GM12865 (cell line): ENCODE data around the gene TCF12.
"Not testable (repeated sequence)": the region's sequence is repeated elsewhere in the genome, so short reads cannot be mapped to it uniquely, and the experiment has no call there.

ENCODE experiments used
- DNase-seq: peaks from one replicate; pipeline ENCODE4 v3.0.0; 2010; ENCODE audit warnings: low read depth
- H3K4me3 ChIP-seq: 2 replicates; pipeline ENCODE4 v1.5.1; 2011; ENCODE audit warnings: mild to moderate bottlenecking, low read depth, low read length, control low read depth
- TF ChIP-seq, protein P1 (sequence below): IDR thresholded peaks from 2 replicates; pipeline ENCODE4 v1.5.1; 2011; ENCODE audit warnings: low read length, control low read depth, low read depth, inconsistent platforms; ENCODE audit not compliant: insufficient read depth; ENCODE audit errors: missing control alignments

TCF12 gene

DNA sequence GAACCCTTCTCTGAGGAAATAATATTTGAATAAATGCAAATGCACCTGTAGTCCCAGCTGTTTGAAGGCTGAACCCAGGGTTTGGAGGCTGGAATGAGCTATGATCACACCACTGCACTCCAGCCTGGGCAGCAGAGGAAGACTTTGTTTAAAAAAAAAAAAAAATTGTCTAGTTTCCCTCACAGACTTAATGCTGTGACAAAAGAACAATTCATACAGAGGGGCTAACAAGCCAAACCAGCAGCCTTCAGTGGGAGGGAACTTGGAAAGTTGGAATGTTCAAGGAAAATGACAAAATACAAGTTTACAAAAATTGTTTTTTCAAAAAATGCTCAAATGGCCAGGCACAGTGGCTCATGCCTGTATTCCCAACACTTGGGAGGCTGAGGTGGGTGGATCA, 229.8 kb downstream of the TCF12 start:
- peak; percentile 10 for DNase-seq
- no peak overlapping the region for H3K4me3 ChIP-seq
- TF ChIP-seq, protein P1, sequence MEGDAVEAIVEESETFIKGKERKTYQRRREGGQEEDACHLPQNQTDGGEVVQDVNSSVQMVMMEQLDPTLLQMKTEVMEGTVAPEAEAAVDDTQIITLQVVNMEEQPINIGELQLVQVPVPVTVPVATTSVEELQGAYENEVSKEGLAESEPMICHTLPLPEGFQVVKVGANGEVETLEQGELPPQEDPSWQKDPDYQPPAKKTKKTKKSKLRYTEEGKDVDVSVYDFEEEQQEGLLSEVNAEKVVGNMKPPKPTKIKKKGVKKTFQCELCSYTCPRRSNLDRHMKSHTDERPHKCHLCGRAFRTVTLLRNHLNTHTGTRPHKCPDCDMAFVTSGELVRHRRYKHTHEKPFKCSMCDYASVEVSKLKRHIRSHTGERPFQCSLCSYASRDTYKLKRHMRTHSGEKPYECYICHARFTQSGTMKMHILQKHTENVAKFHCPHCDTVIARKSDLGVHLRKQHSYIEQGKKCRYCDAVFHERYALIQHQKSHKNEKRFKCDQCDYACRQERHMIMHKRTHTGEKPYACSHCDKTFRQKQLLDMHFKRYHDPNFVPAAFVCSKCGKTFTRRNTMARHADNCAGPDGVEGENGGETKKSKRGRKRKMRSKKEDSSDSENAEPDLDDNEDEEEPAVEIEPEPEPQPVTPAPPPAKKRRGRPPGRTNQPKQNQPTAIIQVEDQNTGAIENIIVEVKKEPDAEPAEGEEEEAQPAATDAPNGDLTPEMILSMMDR: no peak

DNA sequence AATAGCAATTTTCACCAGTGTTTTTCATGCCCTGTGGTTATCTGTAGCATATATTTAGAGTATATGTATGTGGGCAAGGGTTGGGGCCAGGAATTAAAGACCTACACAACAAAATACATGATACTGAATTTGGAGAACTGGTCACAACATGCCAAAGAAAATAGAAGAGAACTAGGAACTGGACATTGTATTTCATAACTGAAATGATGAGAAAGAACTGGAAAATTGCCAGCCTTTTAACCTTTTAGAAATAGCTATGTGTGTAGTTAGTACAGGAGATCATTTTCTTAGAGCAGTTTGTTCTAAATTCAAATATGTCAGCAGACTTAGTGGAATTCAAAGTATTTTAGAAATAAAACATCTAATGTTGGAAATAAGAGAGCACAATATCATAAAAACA, 230.8 kb downstream of the TCF12 start:
- TF ChIP-seq, protein P1: no peak
- DNase-seq: no peak
- H3K4me3 ChIP-seq: no peak overlapping the region

DNA sequence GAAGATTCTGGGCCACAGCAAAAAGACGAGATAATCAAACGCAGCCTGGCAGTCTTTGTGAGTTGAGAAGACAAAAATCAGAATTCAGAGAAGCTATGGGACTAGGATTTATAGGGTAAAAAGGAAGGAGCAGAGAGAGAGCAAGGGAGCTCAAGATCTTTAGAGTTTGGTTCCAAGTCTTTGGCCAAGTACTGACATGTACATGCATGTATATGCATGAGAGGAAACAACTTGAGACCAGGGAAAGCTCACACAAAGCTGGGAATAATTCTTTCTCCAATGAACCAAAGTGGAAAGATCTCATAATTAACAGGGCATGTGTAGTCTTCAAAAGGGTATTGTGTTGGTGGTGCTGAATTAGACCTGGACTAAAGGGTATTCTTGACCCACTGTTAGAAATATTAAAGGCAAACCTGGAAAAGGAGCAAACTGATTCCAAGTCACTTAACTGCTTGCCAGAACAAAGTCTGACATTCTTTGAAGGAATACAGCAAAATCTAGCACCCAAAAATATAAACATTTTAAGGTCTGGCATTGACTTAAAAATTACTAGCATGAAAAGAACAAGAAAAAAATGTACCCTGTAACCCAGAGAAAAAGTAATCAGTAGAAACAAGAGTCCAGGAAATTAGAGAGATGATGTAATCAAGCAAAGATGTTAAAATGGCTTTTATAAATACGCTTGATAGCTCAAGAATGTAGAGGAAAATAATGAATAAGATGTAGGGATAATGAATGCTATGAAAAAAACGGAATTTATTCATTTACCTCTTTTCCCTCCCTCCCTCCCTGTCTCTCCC, 231.8 kb downstream of the TCF12 start:
- TF ChIP-seq, protein P1: no peak
- no peak for DNase-seq
- H3K4me3 ChIP-seq: no peak overlapping the region

DNA sequence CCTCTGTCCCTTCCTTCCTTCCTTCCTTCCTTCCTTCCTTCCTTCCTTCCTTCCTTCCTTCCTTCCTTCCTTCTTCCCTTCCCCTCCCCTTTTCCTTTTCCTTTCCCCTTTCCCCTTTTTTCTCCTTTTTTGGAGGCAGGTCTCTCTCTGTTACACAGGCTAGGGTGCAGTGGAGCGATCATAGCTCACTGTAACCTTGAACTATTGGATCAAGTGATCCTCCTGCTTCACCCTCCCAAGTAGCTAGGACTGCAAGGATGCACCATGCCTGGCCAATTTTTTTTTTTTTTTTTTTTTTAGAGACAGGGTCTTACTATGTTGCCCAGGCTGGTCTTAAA, 232.4 kb downstream of the TCF12 start:
- H3K4me3 ChIP-seq, DNase-seq: not testable (repeated sequence)

DNA sequence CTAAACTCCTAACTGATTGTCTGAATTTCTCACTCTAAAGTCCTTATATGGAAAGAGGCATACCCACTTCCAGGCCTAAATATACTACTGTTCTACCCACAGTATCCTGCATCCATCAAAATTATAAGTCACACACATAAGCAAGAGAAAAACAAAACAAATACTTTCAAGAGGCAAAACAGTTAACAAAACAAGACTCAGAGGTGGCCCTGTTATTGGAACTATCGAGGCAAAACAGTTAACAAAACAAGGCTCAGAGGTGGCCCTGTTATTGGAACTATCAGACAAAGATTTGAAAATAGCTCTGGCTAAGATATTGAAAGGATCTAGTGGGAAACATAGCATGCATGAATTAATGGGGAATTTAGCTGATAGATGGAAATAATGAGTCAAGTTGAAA, 233.7 kb downstream of the TCF12 start:
- TF ChIP-seq, protein P1: no peak
- no peak overlapping the region for H3K4me3 ChIP-seq
- DNase-seq: no peak

DNA sequence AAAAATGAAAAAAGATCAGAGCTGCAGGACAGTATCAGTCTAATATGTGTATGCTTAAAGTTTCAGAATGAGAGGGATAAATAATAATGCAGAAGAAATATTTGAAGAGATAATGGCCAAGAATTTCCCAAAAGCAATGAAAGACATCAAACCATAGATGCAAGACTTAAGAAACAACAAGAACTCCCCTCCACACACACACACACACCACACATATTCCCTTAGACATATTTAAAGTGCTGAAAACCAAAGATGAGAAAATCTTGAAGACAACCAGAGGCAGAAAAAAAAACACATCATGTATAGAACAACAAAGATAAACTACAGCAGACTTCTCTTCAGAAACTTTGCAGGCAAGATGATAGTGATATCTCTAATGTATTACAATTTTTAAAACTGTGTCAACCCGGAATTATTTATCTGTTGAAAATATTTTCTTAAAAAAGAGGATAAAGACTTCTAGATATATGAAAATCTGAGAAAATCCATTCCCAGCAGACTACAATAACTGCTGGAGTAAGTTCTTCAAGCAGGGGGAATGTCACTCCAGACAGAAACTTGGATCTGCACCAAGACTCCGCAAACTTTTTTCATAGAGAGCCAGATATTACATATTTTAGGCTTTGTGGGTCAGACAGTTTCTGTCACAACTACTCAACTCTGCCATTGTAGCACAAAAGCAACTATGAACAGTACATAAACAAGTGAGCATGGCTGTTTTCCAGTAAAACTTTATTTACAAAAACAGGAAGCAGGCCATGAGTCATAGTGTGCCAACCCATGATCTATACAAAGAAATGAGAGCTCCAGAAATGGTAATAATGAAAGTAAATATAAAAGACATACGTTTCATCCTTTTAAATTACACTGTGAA, 234.5 kb downstream of the TCF12 start:
- DNase-seq: peak; percentile 72
- TF ChIP-seq, protein P1: no peak
- no peak overlapping the region for H3K4me3 ChIP-seq

DNA sequence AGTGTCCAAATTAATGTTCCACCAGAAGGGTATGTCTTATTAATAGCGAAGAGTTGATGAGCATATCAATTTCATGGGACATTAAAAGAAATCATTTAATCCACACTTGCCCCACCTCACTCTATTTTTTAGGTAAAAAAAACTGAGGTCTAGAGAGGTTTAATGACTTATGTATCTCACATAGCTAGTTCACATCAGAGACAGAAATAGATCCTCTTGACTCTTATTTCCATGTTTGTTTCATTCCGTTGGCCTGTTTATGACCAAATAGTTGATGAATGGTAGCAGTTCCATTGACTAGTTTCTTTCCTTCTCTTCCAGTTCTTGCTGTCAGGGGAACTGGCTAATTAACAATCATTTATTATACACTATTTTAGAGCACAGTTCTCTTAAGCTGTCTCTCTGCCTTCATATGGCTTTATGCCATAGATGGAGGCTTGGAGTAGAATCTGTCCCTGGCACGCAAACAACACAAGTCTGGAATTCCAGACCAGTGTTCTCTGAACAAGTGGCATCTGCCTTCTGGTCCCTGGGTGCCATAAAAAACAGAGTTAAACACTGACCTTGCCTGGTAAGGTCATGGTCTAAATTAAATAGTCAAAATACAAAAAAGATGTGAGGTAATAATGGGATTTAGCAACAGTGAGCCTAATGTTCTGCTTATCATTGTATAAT, 237.9 kb downstream of the TCF12 start:
- TF ChIP-seq, protein P1: no peak
- H3K4me3 ChIP-seq: no peak overlapping the region
- no peak for DNase-seq
